Epithelial cell of prostate (primary cell): ENCODE data around the gene NEK10.
A peak's percentile ranks its signal among the peaks of the same experiment; 100 is the strongest.

Experiments
- DNase-seq: peaks from one replicate; pipeline ENCODE4 v3.0.0-alpha.2; 2011; ENCODE audit warnings: low read depth, low spot score
- H3K27ac ChIP-seq: fragments of 450-650 bp; 2 replicates; pipeline ENCODE4 v1.5.1; 2017; ENCODE audit warnings: mild to moderate bottlenecking

The NEK10 gene

GRCh38 chr3:27186013-27186412, 183.2 kb downstream of the NEK10 start:
- no peak for DNase-seq
- no peak overlapping the region for H3K27ac ChIP-seq

- no peak for DNase-seq
- H3K27ac ChIP-seq = no peak overlapping the region
Observed at GRCh38 chr3:27185231-27185989, 183.8 kb downstream of the NEK10 start.

GRCh38 chr3:27184261-27184660, 184.9 kb downstream of the NEK10 start:
- DNase-seq = no peak
- no peak overlapping the region for H3K27ac ChIP-seq

- no peak overlapping the region for H3K27ac ChIP-seq
- DNase-seq = no peak
Observed at GRCh38 chr3:27176256-27176655, 192.9 kb downstream of the NEK10 start.

GRCh38 chr3:27174530-27174929, 194.7 kb downstream of the NEK10 start:
- no peak for DNase-seq
- H3K27ac ChIP-seq = no peak overlapping the region

- no peak overlapping the region for H3K27ac ChIP-seq
- no peak for DNase-seq
Observed at GRCh38 chr3:27171113-27171512, 198.1 kb downstream of the NEK10 start.

GRCh38 chr3:27166888-27167287, 202.3 kb downstream of the NEK10 start:
- H3K27ac ChIP-seq = no peak overlapping the region
- peak; percentile 58 for DNase-seq

- H3K27ac ChIP-seq = no peak overlapping the region
Observed at GRCh38 chr3:27165321-27165721, 203.9 kb downstream of the NEK10 start.

GRCh38 chr3:27160779-27161287, 208.3 kb downstream of the NEK10 start:
- no peak for DNase-seq
- H3K27ac ChIP-seq = no peak overlapping the region

More at GRCh38 chr3:27165321-27165721, 203.9 kb downstream of the NEK10 start:
- no peak for DNase-seq

- DNase-seq = no peak
- no peak overlapping the region for H3K27ac ChIP-seq
Observed at GRCh38 chr3:27160146-27160545, 209.0 kb downstream of the NEK10 start.

GRCh38 chr3:27147215-27147614, 222.0 kb downstream of the NEK10 start:
- H3K27ac ChIP-seq = no peak overlapping the region
- no peak for DNase-seq

- H3K27ac ChIP-seq = no peak overlapping the region
- DNase-seq = no peak
Observed at GRCh38 chr3:27146786-27147185, 222.4 kb downstream of the NEK10 start.

GRCh38 chr3:27145719-27146118, 223.5 kb downstream of the NEK10 start:
- DNase-seq = no peak

GRCh38 chr3:27141668-27142067, 227.5 kb downstream of the NEK10 start:
- no peak overlapping the region for H3K27ac ChIP-seq
- DNase-seq = no peak

More at GRCh38 chr3:27145719-27146118, 223.5 kb downstream of the NEK10 start:
- no peak overlapping the region for H3K27ac ChIP-seq

GRCh38 chr3:27138562-27138961, 230.6 kb downstream of the NEK10 start:
- H3K27ac ChIP-seq = no peak overlapping the region
- no peak for DNase-seq

GRCh38 chr3:27138005-27138404, 231.2 kb downstream of the NEK10 start:
- DNase-seq = no peak
- no peak overlapping the region for H3K27ac ChIP-seq

GRCh38 chr3:27134171-27134796, 234.9 kb downstream of the NEK10 start:
- no peak overlapping the region for H3K27ac ChIP-seq
- DNase-seq = no peak

- H3K27ac ChIP-seq = peak overlapping the region; percentile 23
- DNase-seq = no peak
Observed at GRCh38 chr3:27133060-27133459, 236.1 kb downstream of the NEK10 start.

GRCh38 chr3:27130796-27131195, 238.4 kb downstream of the NEK10 start:
- DNase-seq = no peak
- no peak overlapping the region for H3K27ac ChIP-seq

- no peak overlapping the region for H3K27ac ChIP-seq
- DNase-seq = no peak
Observed at GRCh38 chr3:27127879-27128278, 241.3 kb downstream of the NEK10 start.

- no peak for DNase-seq
- H3K27ac ChIP-seq = peak overlapping the region; percentile 29
Observed at GRCh38 chr3:27127195-27127594, 242.0 kb downstream of the NEK10 start.
